ENCODE measurements around the gene TNNI2.
"Not testable (repeated sequence)": the region's sequence is repeated elsewhere in the genome, so short reads cannot be mapped to it uniquely, and the experiment has no call there.

TNNI2 gene

GRCh38 chr11:1869427-1870325 lies 30.9 kb downstream of the TNNI2 start:
- Histone ChIP-seq H3K9ac (ENCODE audit: low read depth, low read length) (no peak overlapping the region), H3K4me3 (ENCODE audit: low read length) (no peak overlapping the region), H3K27me3 (ENCODE audit: insufficient read depth, low read length) (peaks cover 17% of the 10 kb centered on the region), H3K27ac (ENCODE audit: low read length) (no peak overlapping the region), H3K36me3 (ENCODE audit: insufficient read depth, low read depth, low read length) (no peaks in the 10 kb centered on the region), H3K4me1 (ENCODE audit: insufficient read depth, low read length) (no peaks in the 10 kb centered on the region), H3K9me3 (ENCODE audit: insufficient read depth, low read depth, low read length) (no peaks in the 10 kb centered on the region)

- H3K9ac ChIP-seq (ENCODE audit: low read depth, low read length) = no peak overlapping the region
- no peak overlapping the region for H3K4me3 ChIP-seq (ENCODE audit: low read length)
- H3K9me3 ChIP-seq (ENCODE audit: insufficient read depth, low read depth, low read length) = no peaks in the 10 kb centered on the region
- H3K36me3 ChIP-seq (ENCODE audit: insufficient read depth, low read depth, low read length) = no peaks in the 10 kb centered on the region
- H3K4me1 ChIP-seq (ENCODE audit: insufficient read depth, low read length) = no peaks in the 10 kb centered on the region
- peaks cover 17% of the 10 kb centered on the region for H3K27me3 ChIP-seq (ENCODE audit: insufficient read depth, low read length)
- H3K27ac ChIP-seq (ENCODE audit: low read length) = no peak overlapping the region
These were observed 31.5 kb downstream of the TNNI2 start for GRCh38 chr11:1870326-1870696.

GRCh38 chr11:1870721-1871466 lies 32.1 kb downstream of the TNNI2 start:
- Histone ChIP-seq H3K27ac (ENCODE audit: low read length) (no peak overlapping the region), H3K36me3 (ENCODE audit: insufficient read depth, low read depth, low read length) (no peaks in the 10 kb centered on the region), H3K27me3 (ENCODE audit: insufficient read depth, low read length) (peaks cover 17% of the 10 kb centered on the region), H3K9me3 (ENCODE audit: insufficient read depth, low read depth, low read length) (no peaks in the 10 kb centered on the region), H3K9ac (ENCODE audit: low read depth, low read length) (no peak overlapping the region), H3K4me1 (ENCODE audit: insufficient read depth, low read length) (no peaks in the 10 kb centered on the region), H3K4me3 (ENCODE audit: low read length) (no peak overlapping the region)

GRCh38 chr11:1871531-1871930 lies 32.8 kb downstream of the TNNI2 start:
- Histone ChIP-seq H3K9me3 (ENCODE audit: insufficient read depth, low read depth, low read length) (no peaks in the 10 kb centered on the region), H3K4me3 (ENCODE audit: low read length) (no peak overlapping the region), H3K4me1 (ENCODE audit: insufficient read depth, low read length) (no peaks in the 10 kb centered on the region), H3K36me3 (ENCODE audit: insufficient read depth, low read depth, low read length) (no peaks in the 10 kb centered on the region), H3K27ac (ENCODE audit: low read length) (no peak overlapping the region), H3K27me3 (ENCODE audit: insufficient read depth, low read length) (peaks cover 17% of the 10 kb centered on the region), H3K9ac (ENCODE audit: low read depth, low read length) (no peak overlapping the region)

GRCh38 chr11:1872267-1872985 lies 33.6 kb downstream of the TNNI2 start:
- H3K36me3 ChIP-seq (ENCODE audit: insufficient read depth, low read depth, low read length) = no peaks in the 10 kb centered on the region
- no peaks in the 10 kb centered on the region for H3K9me3 ChIP-seq (ENCODE audit: insufficient read depth, low read depth, low read length)
- peaks cover 17% of the 10 kb centered on the region for H3K27me3 ChIP-seq (ENCODE audit: insufficient read depth, low read length)
- no peak overlapping the region for H3K9ac ChIP-seq (ENCODE audit: low read depth, low read length)
- H3K4me3 ChIP-seq (ENCODE audit: low read length) = no peak overlapping the region
- H3K4me1 ChIP-seq (ENCODE audit: insufficient read depth, low read length) = no peaks in the 10 kb centered on the region
- H3K27ac ChIP-seq (ENCODE audit: low read length) = no peak overlapping the region

GRCh38 chr11:1873048-1873812 lies 34.4 kb downstream of the TNNI2 start:
- H3K9ac ChIP-seq (ENCODE audit: low read depth, low read length) = no peak overlapping the region
- H3K4me3 ChIP-seq (ENCODE audit: low read length) = no peak overlapping the region
- H3K4me1 ChIP-seq (ENCODE audit: insufficient read depth, low read length) = no peaks in the 10 kb centered on the region
- no peak overlapping the region for H3K27ac ChIP-seq (ENCODE audit: low read length)
- no peaks in the 10 kb centered on the region for H3K36me3 ChIP-seq (ENCODE audit: insufficient read depth, low read depth, low read length)
- no peaks in the 10 kb centered on the region for H3K9me3 ChIP-seq (ENCODE audit: insufficient read depth, low read depth, low read length)
- peaks cover 17% of the 10 kb centered on the region for H3K27me3 ChIP-seq (ENCODE audit: insufficient read depth, low read length)

GRCh38 chr11:1873813-1874150 lies 35.0 kb downstream of the TNNI2 start:
- H3K27me3 ChIP-seq (ENCODE audit: insufficient read depth, low read length) = peaks cover 17% of the 10 kb centered on the region

GRCh38 chr11:1874441-1875092 lies 35.8 kb downstream of the TNNI2 start:
- peaks cover 17% of the 10 kb centered on the region for H3K27me3 ChIP-seq (ENCODE audit: insufficient read depth, low read length)
- H3K9me3 ChIP-seq (ENCODE audit: insufficient read depth, low read depth, low read length); H3K36me3 ChIP-seq (ENCODE audit: insufficient read depth, low read depth, low read length); H3K4me3 ChIP-seq (ENCODE audit: low read length); H3K4me1 ChIP-seq (ENCODE audit: insufficient read depth, low read length); H3K9ac ChIP-seq (ENCODE audit: low read depth, low read length); H3K27ac ChIP-seq (ENCODE audit: low read length): not testable (repeated sequence)

More at GRCh38 chr11:1873813-1874150, 35.0 kb downstream of the TNNI2 start:
- not testable (repeated sequence) for H3K9me3 ChIP-seq (ENCODE audit: insufficient read depth, low read depth, low read length); H3K36me3 ChIP-seq (ENCODE audit: insufficient read depth, low read depth, low read length); H3K9ac ChIP-seq (ENCODE audit: low read depth, low read length); H3K4me1 ChIP-seq (ENCODE audit: insufficient read depth, low read length); H3K4me3 ChIP-seq (ENCODE audit: low read length); H3K27ac ChIP-seq (ENCODE audit: low read length)

GRCh38 chr11:1875093-1875850 lies 36.5 kb downstream of the TNNI2 start:
- Histone ChIP-seq H3K4me1 (ENCODE audit: insufficient read depth, low read length) (no peaks in the 10 kb centered on the region), H3K9me3 (ENCODE audit: insufficient read depth, low read depth, low read length) (no peaks in the 10 kb centered on the region), H3K27me3 (ENCODE audit: insufficient read depth, low read length) (peaks cover 12% of the 10 kb centered on the region), H3K27ac (ENCODE audit: low read length) (no peak overlapping the region), H3K4me3 (ENCODE audit: low read length) (no peak overlapping the region), H3K9ac (ENCODE audit: low read depth, low read length) (no peak overlapping the region), H3K36me3 (ENCODE audit: insufficient read depth, low read depth, low read length) (no peaks in the 10 kb centered on the region)

- not testable (repeated sequence) for H3K9ac ChIP-seq (ENCODE audit: low read depth, low read length); H3K27me3 ChIP-seq (ENCODE audit: insufficient read depth, low read length); H3K4me1 ChIP-seq (ENCODE audit: insufficient read depth, low read length); H3K36me3 ChIP-seq (ENCODE audit: insufficient read depth, low read depth, low read length); H3K27ac ChIP-seq (ENCODE audit: low read length); H3K4me3 ChIP-seq (ENCODE audit: low read length); H3K9me3 ChIP-seq (ENCODE audit: insufficient read depth, low read depth, low read length)
These were observed 37.1 kb downstream of the TNNI2 start for GRCh38 chr11:1875851-1876301.
